ENCODE results near the gene ARHGAP24.

The ARHGAP24 gene

DNA sequence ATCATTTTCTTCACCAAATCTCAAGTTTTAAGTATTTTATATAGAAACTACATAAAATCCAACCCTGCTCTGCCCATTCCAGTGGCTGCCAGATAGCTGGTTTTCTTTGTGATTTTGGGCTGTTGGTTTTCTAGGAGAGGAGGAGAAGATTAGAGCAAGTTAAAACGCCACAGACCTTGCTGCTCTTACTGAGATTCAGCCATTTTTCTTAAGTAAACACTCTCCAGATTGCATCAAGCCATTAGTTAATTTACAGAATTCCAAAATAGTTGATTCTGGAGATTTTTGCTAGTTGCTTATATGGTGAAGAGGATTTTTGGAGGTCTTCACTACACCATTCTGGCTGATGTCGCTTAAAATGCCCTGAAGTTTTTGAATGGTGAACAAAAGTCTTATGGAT is 518.7 kb downstream of the ARHGAP24 start:
- TF ChIP-seq FOXM1 (IDR thresholded peaks at IDR 0.05; ENCODE audit: borderline replicate concordance) (no peak), BHLHE40 (IDR thresholded peaks at IDR 0.05; ENCODE audit: borderline replicate concordance) (no peak), ARNT (IDR thresholded peaks at IDR 0.05) (no peak), SP1 (IDR thresholded peaks at IDR 0.05) (no peak), NFRKB (IDR thresholded peaks at IDR 0.05) (no peak), CTBP1 (IDR thresholded peaks at IDR 0.05; ENCODE audit: borderline replicate concordance) (no peak), FOXK2 (IDR thresholded peaks at IDR 0.05) (no peak), LEF1 (IDR thresholded peaks at IDR 0.05; ENCODE audit: borderline replicate concordance) (no peak), TARDBP (IDR thresholded peaks at IDR 0.05) (no peak), SUZ12 (IDR thresholded peaks at IDR 0.05) (no peak), HDGF (IDR thresholded peaks at IDR 0.05; ENCODE audit: borderline replicate concordance) (no peak), FOXA1 (IDR thresholded peaks at IDR 0.05) (no peak), ZNF384 (IDR thresholded peaks at IDR 0.05) (no peak), ELF4 (IDR thresholded peaks at IDR 0.05) (no peak), L3MBTL2 (conservative IDR thresholded peaks at IDR 0.05) (no peak)
- TF ChIP-seq, protein P1, sequence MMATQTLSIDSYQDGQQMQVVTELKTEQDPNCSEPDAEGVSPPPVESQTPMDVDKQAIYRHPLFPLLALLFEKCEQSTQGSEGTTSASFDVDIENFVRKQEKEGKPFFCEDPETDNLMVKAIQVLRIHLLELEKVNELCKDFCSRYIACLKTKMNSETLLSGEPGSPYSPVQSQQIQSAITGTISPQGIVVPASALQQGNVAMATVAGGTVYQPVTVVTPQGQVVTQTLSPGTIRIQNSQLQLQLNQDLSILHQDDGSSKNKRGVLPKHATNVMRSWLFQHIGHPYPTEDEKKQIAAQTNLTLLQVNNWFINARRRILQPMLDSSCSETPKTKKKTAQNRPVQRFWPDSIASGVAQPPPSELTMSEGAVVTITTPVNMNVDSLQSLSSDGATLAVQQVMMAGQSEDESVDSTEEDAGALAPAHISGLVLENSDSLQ (IDR thresholded peaks at IDR 0.05): no peak
- ChIA-PET CTCF (no interaction called here), POLR2A (no interaction called here)
- DNase-seq (ENCODE audit: extremely low spot score): no peak

DNA sequence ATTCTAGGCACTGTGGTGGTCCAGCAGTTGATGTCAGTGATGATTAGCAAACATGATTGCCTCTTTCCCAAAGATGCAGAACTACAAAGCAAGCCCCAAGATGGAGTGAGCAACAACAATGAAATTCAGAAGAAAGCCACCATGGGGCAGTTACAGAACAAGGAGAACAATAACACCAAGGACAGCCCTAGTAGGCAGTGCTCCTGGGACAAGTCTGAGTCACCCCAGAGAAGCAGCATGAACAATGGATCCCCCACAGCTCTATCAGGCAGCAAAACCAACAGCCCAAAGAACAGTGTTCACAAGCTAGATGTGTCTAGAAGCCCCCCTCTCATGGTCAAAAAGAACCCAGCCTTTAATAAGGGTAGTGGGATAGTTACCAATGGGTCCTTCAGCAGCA is 519.6 kb downstream of the ARHGAP24 start:
- DNase-seq (ENCODE audit: extremely low spot score): no peak
- ChIA-PET CTCF (no interaction called here), POLR2A (no interaction called here)
- TF ChIP-seq ZNF384 (IDR thresholded peaks at IDR 0.05) (no peak), SP1 (IDR thresholded peaks at IDR 0.05) (no peak), ARNT (IDR thresholded peaks at IDR 0.05) (no peak), FOXK2 (IDR thresholded peaks at IDR 0.05) (no peak), CTBP1 (IDR thresholded peaks at IDR 0.05; ENCODE audit: borderline replicate concordance) (no peak), L3MBTL2 (conservative IDR thresholded peaks at IDR 0.05) (no peak)
- TF ChIP-seq, protein P1 (IDR thresholded peaks at IDR 0.05): no peak

DNA sequence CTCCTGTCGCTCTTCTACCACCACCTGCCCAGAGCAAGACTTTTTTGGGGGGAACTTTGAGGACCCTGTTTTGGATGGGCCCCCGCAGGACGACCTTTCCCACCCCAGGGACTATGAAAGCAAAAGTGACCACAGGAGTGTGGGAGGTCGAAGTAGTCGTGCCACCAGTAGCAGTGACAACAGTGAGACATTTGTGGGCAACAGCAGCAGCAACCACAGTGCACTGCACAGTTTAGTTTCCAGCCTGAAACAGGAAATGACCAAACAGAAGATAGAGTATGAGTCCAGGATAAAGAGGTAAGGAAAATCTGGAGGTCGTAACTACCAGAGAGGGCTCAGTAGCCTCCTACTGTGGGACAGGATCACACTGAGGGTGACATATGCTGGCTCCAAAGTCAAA is 520.4 kb downstream of the ARHGAP24 start:
- POLR2A ChIA-PET: no interaction called here
- no peak for DNase-seq (ENCODE audit: extremely low spot score)
- CTCF ChIA-PET: no interaction called here
- TF ChIP-seq BHLHE40 (IDR thresholded peaks at IDR 0.05; ENCODE audit: borderline replicate concordance): no peak
- TF ChIP-seq TARDBP (IDR thresholded peaks at IDR 0.05): no peak
- no peak for TF ChIP-seq L3MBTL2 (conservative IDR thresholded peaks at IDR 0.05)

DNA sequence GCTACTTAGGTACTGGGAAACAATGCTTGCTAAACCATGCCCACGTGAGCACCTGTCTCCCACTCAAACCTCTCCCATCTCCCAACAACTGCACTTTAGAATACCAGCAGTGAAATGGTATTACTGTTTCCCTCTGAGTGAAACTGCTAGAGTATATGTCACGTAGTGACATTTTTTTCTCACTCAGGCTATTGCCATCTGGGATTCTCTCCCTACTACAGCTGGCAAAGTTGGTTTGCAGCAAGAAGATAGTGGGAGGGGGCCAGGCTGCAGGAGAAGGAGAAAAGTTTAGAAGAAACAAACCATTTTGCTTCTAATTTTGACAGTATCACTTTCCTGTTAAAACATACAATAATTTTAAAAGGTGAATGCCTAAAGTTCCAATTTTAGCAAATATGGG is 526.6 kb downstream of the ARHGAP24 start:
- TF ChIP-seq ELF4 (IDR thresholded peaks at IDR 0.05) (no peak), NFRKB (IDR thresholded peaks at IDR 0.05) (no peak), ARNT (IDR thresholded peaks at IDR 0.05) (no peak), ZNF384 (IDR thresholded peaks at IDR 0.05) (no peak), BHLHE40 (IDR thresholded peaks at IDR 0.05; ENCODE audit: borderline replicate concordance) (no peak)
- no peak for DNase-seq (ENCODE audit: extremely low spot score)
- POLR2A ChIA-PET: no interaction called here
- CTCF ChIA-PET: no interaction called here

DNA sequence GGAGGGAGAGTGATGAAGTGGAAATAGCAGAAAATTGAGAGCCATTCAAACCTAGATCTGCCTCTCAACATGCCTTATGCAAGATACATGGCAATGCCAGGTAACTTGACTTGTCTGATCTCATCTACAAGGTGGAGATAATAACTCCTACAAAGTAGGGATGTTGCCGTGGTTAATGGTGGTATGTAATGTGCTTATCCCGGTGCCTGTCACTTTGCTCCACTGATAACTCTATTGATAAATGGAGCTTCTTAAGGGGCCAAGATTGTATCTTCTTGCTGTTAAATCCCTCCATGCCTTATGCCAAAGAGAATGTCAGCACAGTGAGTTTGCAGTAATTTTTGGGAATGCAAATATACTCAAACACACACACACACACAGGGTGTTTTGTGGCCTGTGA is 529.1 kb downstream of the ARHGAP24 start:
- CTCF ChIA-PET: no interaction called here
- POLR2A ChIA-PET: no interaction called here
- no peak for DNase-seq (ENCODE audit: extremely low spot score)
- TF ChIP-seq NFRKB (IDR thresholded peaks at IDR 0.05) (no peak), FOXA1 (IDR thresholded peaks at IDR 0.05) (no peak), CTBP1 (IDR thresholded peaks at IDR 0.05; ENCODE audit: borderline replicate concordance) (no peak), ZNF384 (IDR thresholded peaks at IDR 0.05) (no peak)

DNA sequence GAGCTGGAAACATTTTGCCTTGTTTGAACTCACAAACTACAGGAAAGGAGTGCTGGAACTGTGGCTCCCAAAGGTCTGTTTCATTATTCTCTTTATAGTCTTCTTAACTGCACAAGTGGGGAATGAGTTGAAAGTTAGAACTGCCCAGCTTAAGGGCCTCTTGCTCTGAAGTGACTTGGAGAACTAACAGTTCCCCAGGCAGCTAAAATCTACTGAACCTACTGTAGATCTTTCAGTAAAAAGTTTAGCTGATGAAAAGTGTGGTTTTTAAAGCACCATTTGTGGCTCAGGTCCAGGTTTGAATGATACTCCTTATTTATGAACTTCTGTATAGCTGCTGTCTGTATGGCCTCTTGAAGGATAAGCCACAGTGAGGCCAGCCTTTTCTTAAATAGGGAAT is 531.1 kb downstream of the ARHGAP24 start:
- POLR2A ChIA-PET: no interaction called here
- CTCF ChIA-PET: no interaction called here
- no peak for TF ChIP-seq FOXK2 (IDR thresholded peaks at IDR 0.05)
- no peak for TF ChIP-seq FOXA1 (IDR thresholded peaks at IDR 0.05)
- no peak for TF ChIP-seq ZNF384 (IDR thresholded peaks at IDR 0.05)
- TF ChIP-seq LEF1 (IDR thresholded peaks at IDR 0.05; ENCODE audit: borderline replicate concordance): no peak
- TF ChIP-seq ARNT (IDR thresholded peaks at IDR 0.05): no peak
- no peak for TF ChIP-seq HDGF (IDR thresholded peaks at IDR 0.05; ENCODE audit: borderline replicate concordance)
- no peak for TF ChIP-seq SP1 (IDR thresholded peaks at IDR 0.05)
- no peak for TF ChIP-seq BHLHE40 (IDR thresholded peaks at IDR 0.05; ENCODE audit: borderline replicate concordance)
- TF ChIP-seq SUZ12 (IDR thresholded peaks at IDR 0.05): no peak
- TF ChIP-seq CTBP1 (IDR thresholded peaks at IDR 0.05; ENCODE audit: borderline replicate concordance): no peak
- TF ChIP-seq, protein P1 (IDR thresholded peaks at IDR 0.05): no peak
- no peak for TF ChIP-seq L3MBTL2 (conservative IDR thresholded peaks at IDR 0.05)
- TF ChIP-seq ELF4 (IDR thresholded peaks at IDR 0.05): no peak
- no peak for TF ChIP-seq FOXM1 (IDR thresholded peaks at IDR 0.05; ENCODE audit: borderline replicate concordance)
- TF ChIP-seq NFRKB (IDR thresholded peaks at IDR 0.05): no peak
- no peak for TF ChIP-seq TARDBP (IDR thresholded peaks at IDR 0.05)
- no peak for DNase-seq (ENCODE audit: extremely low spot score)

DNA sequence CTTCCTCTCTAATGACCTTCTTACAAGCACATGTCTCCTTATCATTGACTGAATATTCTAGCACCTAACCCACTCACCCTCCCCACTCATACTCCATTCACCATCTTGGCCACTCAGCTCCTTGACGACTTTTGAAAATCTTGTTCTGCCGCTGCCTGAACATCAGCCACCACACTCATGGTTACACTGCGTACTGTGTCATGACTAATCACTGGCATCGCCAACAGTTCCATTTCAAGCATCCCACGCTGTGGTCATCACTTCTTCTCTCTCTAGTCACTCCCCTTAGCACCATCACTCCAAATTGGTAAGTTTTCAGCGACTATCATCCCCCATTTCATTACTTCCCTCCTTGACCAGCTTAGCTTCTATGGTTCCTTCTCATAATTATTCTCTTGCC is 532.1 kb downstream of the ARHGAP24 start:
- TF ChIP-seq ELF4 (IDR thresholded peaks at IDR 0.05): no peak
- ChIA-PET POLR2A (no interaction called here), CTCF (no interaction called here)
- no peak for DNase-seq (ENCODE audit: extremely low spot score)

DNA sequence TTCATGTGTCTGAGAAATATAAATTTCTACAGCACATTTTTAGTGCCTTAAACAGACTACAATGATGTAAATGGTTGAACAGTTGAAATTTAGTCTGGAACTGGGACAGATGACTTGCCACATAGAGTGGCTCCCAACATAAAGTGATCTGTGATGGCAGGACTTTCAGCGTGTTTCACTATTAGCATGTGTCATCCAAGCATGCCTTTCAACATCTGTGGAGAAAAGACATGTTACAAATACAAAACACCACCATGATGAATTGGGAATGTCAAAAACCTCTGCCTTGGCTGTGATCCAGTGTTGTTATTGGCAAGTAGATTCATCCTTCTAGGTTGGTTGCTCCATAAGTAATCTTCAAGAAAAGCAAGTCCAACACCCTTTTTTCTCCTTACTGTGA is 536.2 kb downstream of the ARHGAP24 start:
- CTCF ChIA-PET: no interaction called here
- DNase-seq (ENCODE audit: extremely low spot score): no peak
- TF ChIP-seq CTBP1 (IDR thresholded peaks at IDR 0.05; ENCODE audit: borderline replicate concordance) (no peak), BHLHE40 (IDR thresholded peaks at IDR 0.05; ENCODE audit: borderline replicate concordance) (no peak), NFRKB (IDR thresholded peaks at IDR 0.05) (no peak), SUZ12 (IDR thresholded peaks at IDR 0.05) (no peak), HDGF (IDR thresholded peaks at IDR 0.05; ENCODE audit: borderline replicate concordance) (no peak), FOXK2 (IDR thresholded peaks at IDR 0.05) (no peak), LEF1 (IDR thresholded peaks at IDR 0.05; ENCODE audit: borderline replicate concordance) (no peak), SP1 (IDR thresholded peaks at IDR 0.05) (no peak), ZNF384 (IDR thresholded peaks at IDR 0.05) (no peak), L3MBTL2 (conservative IDR thresholded peaks at IDR 0.05) (no peak), TARDBP (IDR thresholded peaks at IDR 0.05) (no peak), FOXA1 (IDR thresholded peaks at IDR 0.05) (no peak), ARNT (IDR thresholded peaks at IDR 0.05) (no peak), ELF4 (IDR thresholded peaks at IDR 0.05) (no peak), FOXM1 (IDR thresholded peaks at IDR 0.05; ENCODE audit: borderline replicate concordance) (no peak)
- POLR2A ChIA-PET: no interaction called here
